HG02970 (cell line): Measurements from ENCODE around the gene MYOF.
"Not testable (repeated sequence)": the region's sequence is repeated elsewhere in the genome, so short reads cannot be mapped to it uniquely, and the experiment has no call there.

Experiments
- ATAC-seq: cut with Tn5 transposase; IDR thresholded peaks from one replicate; pipeline ENCODE4 v1.9.1; 2021; ENCODE audit warnings: mild to moderate bottlenecking, moderate library complexity, moderate number of reproducible peaks; ENCODE audit not compliant: unreplicated experiment, low FRiP score

MYOF gene

DNA sequence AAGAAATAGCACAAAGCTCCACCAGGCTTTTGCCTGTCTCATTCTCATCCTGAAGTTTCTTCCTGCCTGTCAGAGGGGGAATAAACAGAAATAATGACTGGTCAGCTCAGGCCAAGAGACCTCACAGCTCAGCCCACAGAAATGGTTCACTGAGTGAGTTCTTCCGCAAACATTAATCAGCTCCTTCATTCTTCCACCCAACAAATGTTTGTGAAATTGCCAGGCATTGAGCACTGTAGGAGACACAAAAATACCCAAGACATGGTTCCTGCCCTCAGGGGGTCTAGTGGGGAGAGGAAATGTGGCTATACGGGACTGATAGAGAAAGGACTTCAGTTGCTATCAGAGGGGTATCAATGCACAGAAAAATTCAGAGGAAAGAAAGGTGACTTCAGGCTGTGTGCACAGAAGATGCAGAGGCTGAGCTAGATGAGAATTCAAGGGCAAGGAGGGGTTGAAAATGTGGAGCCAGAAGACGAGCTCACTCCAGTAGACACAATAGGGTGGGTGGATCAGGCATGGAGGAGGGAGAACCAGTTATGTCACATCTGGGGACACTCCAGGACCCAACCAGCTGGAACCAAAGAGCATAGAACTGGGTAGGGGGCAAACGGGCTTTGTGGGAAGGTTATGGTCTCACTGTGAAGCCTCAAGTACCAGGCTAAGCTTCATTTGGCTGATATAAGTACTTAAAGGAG, 20.9 kb downstream of the MYOF start:
- ATAC-seq = no peak

DNA sequence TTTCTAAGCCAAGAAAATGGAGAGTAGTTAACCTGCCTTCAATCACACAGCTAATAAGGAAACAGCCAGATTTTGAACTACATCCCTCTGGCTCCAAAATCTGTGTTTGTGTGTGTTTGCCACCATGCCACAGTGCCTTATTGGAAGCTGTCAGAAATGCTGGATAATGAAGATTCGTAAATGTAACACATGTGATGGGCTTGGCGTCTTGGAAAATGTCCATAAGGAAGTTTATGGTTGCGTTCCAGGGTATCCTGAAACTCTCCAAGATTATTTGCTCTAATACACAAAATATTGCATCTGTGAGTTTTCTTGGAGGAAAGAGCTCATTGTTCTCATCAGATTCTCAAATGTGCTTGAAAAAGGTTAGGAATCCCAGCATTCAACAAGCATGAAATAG, 22.7 kb downstream of the MYOF start:
- no peak for ATAC-seq

DNA sequence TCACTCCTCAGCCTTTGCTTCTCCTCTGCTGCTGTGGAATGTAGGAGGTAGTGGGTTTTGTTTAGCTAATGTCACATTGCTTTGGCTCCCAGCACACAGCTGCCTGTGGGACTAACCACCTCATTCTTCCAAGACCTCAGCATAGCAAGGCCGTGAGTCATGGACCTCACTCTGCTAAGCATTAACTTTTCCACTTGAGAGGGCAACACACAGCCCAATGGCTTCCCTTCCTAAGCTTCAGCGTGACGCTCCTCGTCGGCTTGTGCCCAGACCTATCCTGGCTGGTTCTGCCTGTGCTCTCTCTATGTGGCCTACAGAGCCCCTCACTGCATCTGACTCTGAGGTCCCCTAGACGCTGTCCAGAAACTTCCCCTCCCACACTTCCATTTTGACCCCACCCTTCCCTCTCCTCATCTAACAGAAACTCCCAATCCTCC, 23.3 kb downstream of the MYOF start:
- ATAC-seq = no peak

DNA sequence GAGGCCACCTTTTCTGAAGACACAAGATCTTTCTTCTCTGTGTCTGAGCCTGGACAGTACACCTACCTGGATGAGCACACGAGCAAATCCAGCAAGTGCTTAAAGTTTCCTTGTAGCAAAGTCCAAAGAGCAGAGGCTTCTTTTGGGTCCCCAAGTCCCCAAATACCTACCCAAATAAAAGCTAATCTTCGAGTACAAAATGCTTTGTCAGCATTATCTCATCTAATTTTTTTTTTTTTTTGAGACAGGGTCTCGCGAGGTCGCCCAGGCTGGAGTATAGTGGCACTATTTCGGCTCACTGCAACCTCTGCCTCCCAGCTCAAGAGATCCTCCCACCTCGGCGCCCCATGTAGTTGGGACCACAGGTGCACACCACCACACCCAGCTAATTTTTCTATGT, 24.6 kb downstream of the MYOF start:
- no peak for ATAC-seq

DNA sequence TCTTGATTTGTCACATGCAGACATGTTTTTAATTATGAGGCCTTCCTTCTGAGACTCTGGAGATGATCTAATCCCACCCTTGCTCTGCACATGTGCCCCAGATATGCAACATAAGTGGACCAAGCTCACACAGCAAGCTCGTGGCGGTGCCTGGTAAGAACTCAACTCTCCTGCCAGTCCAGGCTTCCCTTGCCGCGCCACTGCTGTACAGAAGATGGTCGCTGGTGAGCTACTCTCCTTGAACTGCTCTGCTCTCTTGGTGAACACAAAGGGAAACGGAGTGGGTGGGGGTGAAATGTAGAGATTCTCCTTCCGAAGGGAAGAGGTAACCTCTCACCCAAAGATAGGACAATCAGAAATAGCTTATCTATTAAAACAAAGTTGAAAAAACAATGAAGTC, 25.7 kb downstream of the MYOF start:
- no peak for ATAC-seq

DNA sequence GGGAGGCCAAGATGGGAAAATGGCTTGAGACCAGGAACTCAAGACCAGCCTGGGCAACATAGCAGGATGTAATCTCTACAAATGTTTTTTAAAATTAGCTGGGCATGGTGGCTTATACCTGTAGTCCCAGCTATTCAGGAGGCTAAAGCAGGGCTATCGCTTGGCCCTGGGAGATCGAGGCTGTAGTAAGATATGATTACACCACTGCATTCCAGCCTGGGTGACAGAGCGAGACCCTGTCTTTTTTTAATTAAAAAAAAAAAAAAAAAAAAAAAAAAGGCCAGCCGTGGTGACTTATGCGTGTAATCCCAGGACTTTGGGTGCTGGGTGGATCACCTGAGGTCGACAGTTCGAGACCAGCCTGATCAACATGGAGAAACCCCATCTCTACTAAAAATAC, 27.4 kb downstream of the MYOF start:
- no peak for ATAC-seq

DNA sequence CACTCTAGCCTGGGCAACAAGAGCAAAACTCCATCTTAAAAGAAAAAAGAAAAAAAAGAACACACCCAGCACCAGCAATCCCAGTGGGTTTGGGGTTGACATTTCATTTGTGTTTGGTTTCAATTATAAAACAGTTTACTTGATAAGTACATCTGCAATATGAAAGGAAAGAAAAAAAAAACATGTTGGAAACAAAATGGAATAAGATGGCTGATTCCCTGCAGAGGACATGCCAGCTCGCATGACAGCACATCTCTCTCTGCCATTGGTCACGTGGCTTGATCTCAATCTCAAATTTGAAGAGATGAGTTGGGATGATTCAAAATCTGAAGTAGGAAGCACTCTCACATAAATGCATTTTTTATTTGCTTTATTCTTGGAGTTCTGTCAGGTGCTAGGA, 28.0 kb downstream of the MYOF start:
- no peak for ATAC-seq

DNA sequence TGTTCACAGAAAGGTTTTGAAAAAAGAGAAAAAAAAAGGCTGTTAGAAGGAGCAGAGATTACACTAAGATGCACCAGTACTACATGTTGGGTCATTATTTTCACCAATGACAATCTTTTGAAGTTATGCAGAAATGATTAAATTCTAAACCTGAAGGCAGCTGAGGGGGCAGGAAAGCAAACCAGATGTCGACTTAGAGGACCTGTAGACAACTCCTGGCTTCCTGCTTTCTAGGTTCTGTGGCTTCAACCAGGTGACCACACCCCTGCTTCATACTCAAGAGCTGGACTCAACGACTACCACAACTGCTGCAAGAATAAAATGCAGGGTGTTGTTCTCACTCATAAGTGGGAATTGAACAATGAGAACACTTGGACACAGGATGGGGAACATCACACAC, 30.0 kb downstream of the MYOF start:
- ATAC-seq = no peak

DNA sequence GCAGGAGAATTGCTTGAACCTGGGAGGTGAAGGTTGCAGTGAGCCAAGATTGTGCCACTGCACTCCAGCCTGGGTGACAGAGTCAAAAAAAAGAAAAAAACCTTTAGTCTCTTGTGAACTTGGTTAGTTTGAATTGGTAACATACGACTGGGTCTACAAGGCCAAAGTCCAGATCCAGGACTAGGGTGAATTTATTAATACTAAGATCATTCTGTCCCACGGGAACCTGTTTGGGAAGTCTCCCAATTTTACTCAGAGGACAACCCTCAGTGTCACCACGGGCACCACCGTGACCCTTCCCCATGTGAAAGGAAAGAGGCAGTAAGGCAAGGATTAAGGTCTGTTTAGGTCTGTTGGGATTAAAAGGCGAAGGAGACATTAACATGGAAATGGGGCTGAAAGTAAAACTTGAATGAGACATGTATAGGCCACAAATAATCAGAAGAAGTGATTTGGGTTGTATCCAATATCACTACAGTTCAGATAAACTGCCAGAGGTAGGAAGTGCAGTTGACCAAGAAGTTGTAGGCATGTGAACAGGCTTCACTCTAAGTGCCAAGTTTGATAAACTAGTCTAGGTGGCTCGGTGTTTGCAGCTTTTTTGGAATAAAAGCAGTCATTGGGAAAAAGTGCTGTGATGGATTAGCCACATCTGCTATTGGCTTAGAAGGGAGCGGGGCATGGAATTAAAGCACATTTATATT, 30.7 kb downstream of the MYOF start:
- no peak for ATAC-seq

DNA sequence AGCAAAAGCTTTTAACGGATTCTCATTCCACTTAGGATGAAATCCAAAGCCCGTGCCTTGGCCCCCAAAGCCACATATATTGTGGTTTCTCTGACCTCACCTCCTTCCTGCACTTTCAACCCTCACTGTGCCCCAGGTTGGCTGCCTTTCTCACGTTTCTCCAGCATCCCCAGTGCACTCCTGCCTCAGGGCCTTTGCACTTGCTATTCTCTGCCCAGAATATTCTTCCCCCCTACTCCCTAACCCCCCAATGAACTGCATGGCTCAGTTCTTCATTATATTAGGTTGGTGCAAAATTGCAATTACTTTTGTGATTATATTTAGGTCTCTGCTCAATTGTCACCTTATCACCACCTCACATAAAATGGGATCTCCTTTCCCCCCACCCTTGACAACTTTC, 34.2 kb downstream of the MYOF start:
- no peak for ATAC-seq

DNA sequence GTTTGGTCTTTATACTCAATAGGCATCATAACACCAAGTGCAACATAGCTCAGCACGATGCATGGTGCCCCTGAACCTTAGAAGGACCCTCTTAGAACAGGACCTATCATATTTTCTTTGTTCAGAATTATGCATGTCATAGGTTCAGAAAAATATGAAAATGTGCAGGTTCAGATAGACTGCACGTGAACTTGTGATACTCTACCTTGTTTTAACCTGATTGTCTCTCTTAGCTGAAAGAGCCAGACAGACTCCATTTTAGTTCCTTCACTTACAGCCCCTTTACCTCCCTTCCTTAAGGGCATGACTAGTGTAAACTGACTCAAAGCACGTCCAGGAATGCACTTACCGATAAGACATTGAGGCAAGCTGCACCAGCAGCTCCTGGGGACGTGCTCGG, 35.1 kb downstream of the MYOF start:
- ATAC-seq = no peak

DNA sequence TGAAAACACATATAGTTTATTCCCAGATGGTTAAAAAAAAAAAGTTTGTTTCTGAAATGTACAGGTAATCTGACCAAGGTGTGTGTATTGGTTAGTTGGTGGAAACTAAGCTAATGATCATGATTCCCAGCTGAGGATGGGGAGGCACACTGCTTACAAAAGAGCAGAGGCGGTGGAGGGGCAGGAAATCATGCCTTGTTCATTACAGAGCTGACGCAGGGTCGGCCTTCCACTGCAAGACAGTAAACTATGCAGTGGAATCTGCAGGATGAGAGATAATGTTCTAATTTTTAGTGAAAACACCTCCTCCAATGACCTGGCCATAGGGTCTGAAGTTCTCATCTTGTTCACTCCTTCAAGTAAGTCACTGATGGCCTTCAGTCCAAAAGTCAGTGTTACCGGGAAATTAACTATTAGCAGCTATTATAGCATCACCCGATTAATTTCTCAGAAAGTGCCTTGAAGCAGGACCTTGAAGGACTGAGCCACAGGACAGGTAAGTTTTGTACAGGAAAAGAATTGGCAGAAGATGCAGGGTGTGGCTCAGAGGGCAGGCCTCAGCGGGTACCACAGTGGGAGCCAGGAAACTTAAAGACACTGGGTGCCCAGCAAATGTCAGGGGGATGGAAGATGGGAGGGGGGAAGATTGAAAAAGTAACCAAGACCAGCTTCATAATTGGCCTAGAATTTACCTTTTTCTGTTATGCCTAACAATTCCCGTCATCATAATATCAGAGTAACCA, 36.0 kb downstream of the MYOF start:
- no peak for ATAC-seq

DNA sequence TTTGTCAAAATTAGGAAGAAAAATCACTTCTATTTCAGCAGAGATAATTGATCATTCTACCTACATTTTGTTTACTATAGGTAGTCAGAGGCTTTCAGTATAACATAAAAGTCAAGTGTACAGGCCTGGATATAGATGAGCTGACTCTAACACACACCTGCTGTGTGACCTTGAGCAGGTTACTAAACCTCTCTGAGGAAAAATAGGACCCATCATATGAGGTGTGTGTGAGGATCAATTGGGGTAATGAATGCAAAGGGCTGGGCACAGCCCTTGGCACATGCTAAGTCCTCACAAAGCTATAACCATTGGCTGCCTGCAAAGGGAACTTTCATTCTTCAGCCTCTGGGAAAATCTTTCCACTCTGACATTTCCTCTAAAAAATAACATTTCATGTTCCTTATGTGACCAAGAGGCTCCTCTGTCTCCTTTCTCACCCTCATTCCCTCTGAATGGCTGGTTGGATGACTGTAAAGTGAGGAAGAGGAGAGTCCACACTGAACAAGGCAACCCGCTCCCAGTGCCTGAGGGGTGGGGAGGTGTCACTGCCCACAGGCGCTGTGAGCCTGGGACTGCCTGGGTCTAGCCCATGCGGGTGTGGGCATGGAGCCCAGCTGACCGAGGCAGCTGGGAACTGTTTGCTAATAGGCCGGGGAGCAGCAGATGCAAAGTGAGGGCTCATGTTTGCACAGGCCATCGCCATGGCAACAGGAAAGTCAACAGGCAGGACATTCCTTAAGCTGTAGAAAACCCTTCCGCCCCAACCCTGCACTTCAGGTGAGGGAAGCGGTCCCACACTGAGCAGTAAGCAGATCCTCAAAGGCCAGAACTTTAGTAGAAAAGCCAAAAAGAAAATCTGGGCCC, 36.8 kb downstream of the MYOF start:
- no peak for ATAC-seq

DNA sequence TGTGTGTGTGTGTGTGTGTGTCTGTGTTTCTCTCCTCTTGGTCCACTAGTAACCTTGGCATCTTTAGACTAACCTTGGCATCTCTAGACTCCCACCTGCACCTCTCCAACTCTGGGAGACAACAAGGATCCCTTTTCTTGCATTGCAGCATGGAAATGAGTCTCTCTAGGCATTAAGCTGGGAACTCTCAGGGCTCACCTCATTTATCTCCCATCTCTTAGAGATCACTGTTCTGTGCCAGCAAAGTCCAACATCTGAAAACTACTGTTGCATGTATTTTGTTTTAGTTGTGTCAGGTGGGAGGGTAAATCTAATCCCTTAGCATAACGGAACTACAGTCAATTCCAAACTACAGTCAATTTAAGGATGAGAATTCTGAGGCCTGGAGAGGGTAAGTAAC, 38.7 kb downstream of the MYOF start:
- no peak for ATAC-seq

DNA sequence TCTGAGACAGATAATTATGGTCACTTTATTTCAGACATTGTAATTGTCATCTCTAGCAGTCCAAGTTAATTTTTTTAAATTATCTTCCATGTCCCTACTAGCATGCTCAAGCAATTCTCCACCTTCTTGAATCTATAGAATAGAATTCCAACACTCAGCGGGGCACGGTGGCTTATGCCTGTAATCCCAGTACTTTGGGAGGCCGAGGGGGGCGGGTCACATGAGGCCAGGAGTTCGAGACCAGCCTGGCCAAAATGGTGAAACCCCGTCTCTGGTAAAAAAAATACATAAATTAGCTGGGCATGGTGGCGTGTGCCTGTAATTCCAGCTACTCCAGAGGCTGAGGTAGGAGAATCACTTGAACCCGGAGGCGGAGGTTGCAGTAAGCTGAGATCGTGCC, 39.4 kb downstream of the MYOF start:
- ATAC-seq = not testable (repeated sequence)

DNA sequence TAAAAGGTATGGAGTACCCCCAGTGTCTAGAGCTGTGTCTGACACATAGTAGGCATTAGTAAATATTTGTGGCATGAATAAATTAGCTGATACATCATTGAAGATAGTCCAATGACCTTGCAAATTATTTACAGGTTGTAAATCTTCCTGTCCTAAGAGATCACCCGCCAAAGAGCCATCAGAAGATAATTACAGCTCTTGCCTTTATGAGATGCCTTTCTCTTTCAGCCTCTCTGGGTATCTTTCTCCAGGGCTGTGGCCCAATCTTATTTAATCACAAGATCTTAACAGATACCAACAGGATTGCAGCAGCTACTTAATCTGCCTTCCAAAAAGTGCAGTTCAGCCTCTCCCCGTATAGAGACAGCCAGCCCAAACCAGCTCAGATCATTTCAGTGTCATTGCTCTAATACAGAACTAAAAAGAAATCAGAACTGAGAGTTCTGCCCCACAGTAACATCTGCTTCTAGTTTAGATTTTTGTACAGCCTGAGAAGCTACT, 41.5 kb downstream of the MYOF start:
- ATAC-seq = no peak

DNA sequence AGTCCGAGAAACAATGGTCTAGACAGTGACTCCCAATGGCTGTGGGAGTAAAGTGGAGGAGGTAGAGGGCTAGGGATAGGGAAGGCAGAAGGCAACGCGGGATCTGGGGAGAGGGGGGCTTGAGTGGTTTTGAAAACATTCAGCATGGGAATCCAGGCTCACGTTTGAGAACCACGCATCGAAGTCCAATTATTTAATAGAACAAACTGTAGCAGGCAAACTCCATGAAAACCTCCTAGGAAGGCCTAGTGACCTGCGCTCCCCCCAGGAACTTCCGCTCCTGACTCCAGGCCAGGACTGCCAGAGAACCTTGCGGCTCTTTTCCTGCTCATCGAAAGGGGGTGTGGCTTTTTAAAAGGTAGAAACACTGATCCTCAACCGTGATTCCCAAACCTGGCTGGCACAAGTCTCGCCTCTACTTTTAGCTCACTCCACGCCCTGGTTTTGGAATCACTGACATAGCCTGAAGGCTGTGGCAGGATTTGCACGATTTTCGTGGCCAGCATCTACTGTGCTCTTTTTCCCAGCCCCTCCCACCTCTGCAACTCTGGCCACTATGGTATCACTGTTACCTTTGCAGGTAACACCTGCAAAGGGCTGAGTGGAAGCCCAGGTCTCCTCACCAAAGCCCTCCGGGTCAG, 43.4 kb downstream of the MYOF start:
- no peak for ATAC-seq

DNA sequence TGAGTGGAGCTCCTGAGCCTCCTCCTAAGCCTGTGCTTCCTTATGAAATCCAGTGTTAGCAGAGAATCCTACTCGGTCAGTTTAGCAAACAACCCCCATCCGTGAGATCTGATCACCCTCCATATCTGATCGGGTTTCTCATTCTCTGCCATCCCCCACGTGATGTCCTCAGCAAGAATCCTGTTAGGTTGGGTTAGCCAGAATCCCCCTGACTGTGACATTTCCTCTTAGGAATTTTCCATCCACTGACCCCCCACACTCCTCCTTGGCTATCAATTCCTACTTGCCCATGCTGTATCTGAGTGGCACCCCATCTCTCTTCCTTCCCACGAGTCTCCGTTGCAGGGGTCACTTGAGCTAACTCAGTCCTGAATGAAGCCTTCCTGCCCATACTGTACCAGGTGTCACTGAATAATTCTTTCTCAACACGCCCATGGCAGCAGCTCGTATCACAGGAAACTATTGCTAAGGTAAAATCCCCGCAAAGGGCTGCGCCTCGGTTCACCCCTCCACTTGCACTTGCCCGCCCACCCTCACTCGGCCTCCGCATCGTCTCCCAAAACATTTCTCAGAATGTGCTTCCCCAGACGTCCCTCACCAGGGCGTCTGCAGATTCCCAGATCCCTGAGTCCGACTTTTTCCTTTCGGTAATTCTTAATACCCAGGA, 44.1 kb downstream of the MYOF start:
- no peak for ATAC-seq

DNA sequence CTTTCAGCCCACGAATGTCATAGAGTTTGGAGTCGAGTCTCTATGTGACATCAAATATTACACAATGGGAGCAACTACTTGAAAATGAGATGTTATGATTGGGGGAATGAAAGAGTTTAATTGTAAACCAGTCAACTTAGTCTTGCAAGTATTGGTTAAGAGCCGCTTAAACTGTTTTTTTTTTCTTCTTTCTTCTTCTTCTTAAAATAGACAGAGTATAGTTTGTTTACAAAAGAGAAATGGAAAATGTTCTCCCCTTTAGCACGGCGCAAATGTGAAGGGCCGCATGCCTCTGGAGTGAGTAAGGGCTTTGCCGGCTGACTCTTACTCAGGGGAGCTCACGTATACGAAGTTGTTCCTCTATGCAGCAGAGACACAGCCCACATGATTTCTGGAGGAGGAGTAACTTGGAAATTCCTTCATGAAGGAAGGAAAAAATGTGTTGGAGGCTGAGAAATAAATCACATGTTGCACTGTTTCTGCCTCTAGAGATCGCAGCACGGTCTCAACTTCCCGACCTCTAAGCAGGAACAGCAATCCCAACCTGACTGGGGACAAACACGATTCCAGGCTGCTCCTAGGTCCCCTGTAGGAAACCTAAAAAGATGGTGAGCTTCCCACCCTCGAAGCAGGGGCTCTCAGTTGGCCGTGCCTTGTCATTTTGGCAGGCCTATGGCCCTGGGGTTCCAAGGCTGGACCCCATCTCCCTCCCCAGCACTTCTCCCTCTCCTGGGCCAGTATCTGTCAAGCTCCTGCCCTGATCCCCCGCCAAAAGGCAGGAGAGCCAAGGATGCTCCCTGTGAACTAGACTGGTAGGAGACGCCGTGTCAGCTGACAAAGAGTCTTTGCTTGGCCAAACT, 44.8 kb downstream of the MYOF start:
- no peak for ATAC-seq
